Gastrocnemius medialis (tissue), 4 donors: Measurements from ENCODE around the gene PRELID1. TPM values are rescaled to one million over a fixed set of nuclear protein-coding genes. Genes with fewer than 3 reads are reported as not detected.
A peak's percentile ranks its signal among the peaks of the same experiment; 100 is the strongest.

ENCODE experiments used
- ATAC-seq, 2 donors: fragments of 150-250 bp; one replicate each; pipeline ENCODE4 v1.9.1; 2016
- DNase-seq, 2 donors: peaks; one replicate each; pipeline ENCODE4 v3.0.0-alpha.2; 2019
- H3K27ac ChIP-seq, 4 donors: fragments of 200-600 bp; sonication (generic); 1 replicate in 1 of 4; 2 replicates in 3 of 4; pipeline ENCODE4 v1.5.1; 2016 to 2018; ENCODE audit warnings: mild to moderate bottlenecking in 2 of 4, moderate library complexity in 1 of 4
- H3K27me3 ChIP-seq, 3 donors: fragments of 200-600 bp; sonication (generic) in 2 of 3; 1 replicate in 1 of 3; 2 replicates in 2 of 3; pipeline versions ENCODE4 v1.5.1 to v1.6.0; 2016 to 2019; ENCODE audit warnings: mild to moderate bottlenecking in 1 of 3, moderate library complexity in 1 of 3
- H3K36me3 ChIP-seq, 2 donors: fragments of 200-600 bp; sonication (generic) in 1 of 2; one replicate each; pipeline ENCODE4 v1.5.1; 2017 to 2018
- H3K4me1 ChIP-seq, 2 donors: fragments of 200-600 bp; sonication (generic) in 1 of 2; one replicate each; pipeline ENCODE4 v1.5.1; 2016 to 2017; ENCODE audit warnings: mild to moderate bottlenecking in 2 of 2
- H3K4me3 ChIP-seq, 4 donors: fragments of 200-600 bp; sonication (generic) in 3 of 4; 1 replicate in 1 of 4; 2 replicates in 3 of 4; pipeline ENCODE4 v1.5.1; 2016 to 2019; ENCODE audit warnings: mild to moderate bottlenecking in 2 of 4
- H3K9me3 ChIP-seq, 3 donors: fragments of 200-600 bp; sonication (generic) in 2 of 3; 1 replicate in 1 of 3; 2 replicates in 2 of 3; pipeline ENCODE4 v1.5.1; 2016 to 2019
- CTCF ChIP-seq, 5 experiments: fragments of 450-650 bp in 3 of 5; fragments of 200-600 bp in 2 of 5; sonication (generic) in 2 of 5; IDR thresholded peaks in 4 of 5; conservative IDR thresholded peaks in 1 of 5; 1 replicate in 4 of 5; 2 replicates in 1 of 5; pipeline ENCODE4 v1.5.1; 2016 to 2019; ENCODE audit warnings: antibody characterized with exemption in 5 of 5, mild to moderate bottlenecking in 3 of 5, moderate library complexity in 3 of 5
- POLR2A ChIP-seq, 2 donors: fragments of 450-650 bp; IDR thresholded peaks; one replicate each; pipeline ENCODE4 v1.6.1; 2017; ENCODE audit warnings: antibody characterized with exemption in 2 of 2, mild to moderate bottlenecking in 2 of 2, moderate library complexity in 2 of 2
- in situ Hi-C, 4 donors: fragments of 200-750 bp; cut with MboI; loops; one replicate each; pipeline versions ENCODE4 v1.15.0 to v1.8.0; 2017; ENCODE audit warnings: low sequenced_read_pairs in 4 of 4
- intact Hi-C: fragments of 100-400 bp; cut with DNase I; formaldehyde crosslinking; loops from one replicate; pipeline ENCODE4 v1.15.1; 2023; ENCODE audit warnings: low total_unique reads
- total RNA-seq, 4 donors: library from RNA; depleted of rRNA; stranded (reverse); fragments of >200 nt; gene quantifications; one replicate each; pipeline versions ENCODE4 v1.1.0 to v1.2.3, GENCODE V29; 2016

Gene PRELID1
- total RNA-seq, 4 donors from 2014 or later = 13.4 to 45.8 (median 28.2) TPM

GRCh38 chr5:177295924-177296323 is 7.7 kb upstream of the PRELID1 start:
- Histone ChIP-seq H3K27ac (peak overlapping the region in 2 of 4 donors; percentile 16 to 23), H3K4me1 (peaks cover 4 to 14% of the 10 kb centered on the region in 2 donors), H3K9me3 (no peaks in the 10 kb centered on the region), H3K27me3 (no peaks in the 10 kb centered on the region), H3K4me3 (no peak overlapping the region), H3K36me3 (peaks cover 5 to 46% of the 10 kb centered on the region in 2 donors)
- intact Hi-C loops = no loop called here
- TF ChIP-seq POLR2A (IDR thresholded peaks at IDR 0.05) (no peak), CTCF (IDR thresholded peaks at IDR 0.05 in 4 of 5, conservative IDR thresholded peaks at IDR 0.05 in 1 of 5) (no peak)
- DNase-seq (no peak), ATAC-seq (no peak)
- in situ Hi-C loops = no loop called here

- TF ChIP-seq CTCF (IDR thresholded peaks at IDR 0.05 in 4 of 5, conservative IDR thresholded peaks at IDR 0.05 in 1 of 5) (no peak), POLR2A (IDR thresholded peaks at IDR 0.05) (no peak)
- no peak for ATAC-seq
- Histone ChIP-seq H3K27ac (peak overlapping the region in 2 of 4 donors; percentile 16 to 23), H3K4me3 (no peak overlapping the region), H3K4me1 (peaks cover 11 to 20% of the 10 kb centered on the region in 2 donors), H3K36me3 (peaks cover 5 to 45% of the 10 kb centered on the region in 2 donors), H3K27me3 (no peaks in the 10 kb centered on the region), H3K9me3 (no peaks in the 10 kb centered on the region)
- no peak for DNase-seq
- in situ Hi-C loops = no loop called here
- intact Hi-C loops = no loop called here
These were observed 7.0 kb upstream of the PRELID1 start for GRCh38 chr5:177296581-177296980.

GRCh38 chr5:177297922-177298321 is 5.7 kb upstream of the PRELID1 start:
- Histone ChIP-seq H3K27ac (peak overlapping the region in 1 of 4 donors; percentile 92), H3K4me1 (peaks cover 24 to 32% of the 10 kb centered on the region in 2 donors), H3K36me3 (peaks cover 5 to 31% of the 10 kb centered on the region in 2 donors), H3K27me3 (no peaks in the 10 kb centered on the region), H3K4me3 (no peak overlapping the region), H3K9me3 (no peaks in the 10 kb centered on the region)
- TF ChIP-seq POLR2A (IDR thresholded peaks at IDR 0.05) (no peak), CTCF (IDR thresholded peaks at IDR 0.05 in 4 of 5, conservative IDR thresholded peaks at IDR 0.05 in 1 of 5) (no peak)
- intact Hi-C loops (no loop called here), in situ Hi-C loops (no loop called here)
- no peak for DNase-seq
- ATAC-seq = no peak

- TF ChIP-seq POLR2A (IDR thresholded peaks at IDR 0.05) (no peak), CTCF (IDR thresholded peaks at IDR 0.05 in 4 of 5, conservative IDR thresholded peaks at IDR 0.05 in 1 of 5) (no peak)
- peaks cover 3 to 14% of the 10 kb centered on the region in 2 donors for H3K36me3 ChIP-seq
- peaks cover 31 to 38% of the 10 kb centered on the region in 2 donors for H3K4me1 ChIP-seq
- no peak for ATAC-seq
- DNase-seq = no peak
- intact Hi-C loops = loop anchor here (5.0 kb wide), 1 partner anchor 167 kb away; the partner anchor contains the start of gene NSD1
- peak overlapping the region; percentile 83 to 95 (median 92) for H3K27ac ChIP-seq
- in situ Hi-C loops = loop anchor here in 1 of 4 donors (10.0 kb wide), 1 partner anchor 175 kb away; no protein-coding TSS in a partner anchor
- H3K9me3 ChIP-seq = no peaks in the 10 kb centered on the region
- H3K4me3 ChIP-seq = no peak overlapping the region
- no peaks in the 10 kb centered on the region for H3K27me3 ChIP-seq
These were observed 3.9 kb upstream of the PRELID1 start for GRCh38 chr5:177299697-177300096.
